Stimulated activated naive CD8-positive, alpha-beta T cell treated with anti-CD3 and anti-CD28 coated beads, Interleukin-15, Interleukin-2, amounts not matched to agents 100 ng/mL and 50 ng/mL, for 24 hours (primary cell): ENCODE measurements around the gene MIB1.
"Not testable (repeated sequence)": the region's sequence is repeated elsewhere in the genome, so short reads cannot be mapped to it uniquely, and the experiment has no call there.

Experiments
- H3K27ac Mint-ChIP-seq: one replicate; pipeline ENCODE4 v1.8.0; 2021; ENCODE audit warnings: mild to moderate bottlenecking, mixed read lengths
- H3K27me3 Mint-ChIP-seq: one replicate; pipeline ENCODE4 v1.8.0; 2021; ENCODE audit warnings: mixed read lengths
- H3K36me3 Mint-ChIP-seq: one replicate; pipeline ENCODE4 v1.8.0; 2021; ENCODE audit warnings: low read depth, mixed read lengths
- H3K4me1 Mint-ChIP-seq: one replicate; pipeline ENCODE4 v1.8.0; 2021; ENCODE audit warnings: low read depth, mixed read lengths
- H3K4me3 Mint-ChIP-seq: one replicate; pipeline ENCODE4 v1.8.0; 2021; ENCODE audit warnings: mild to moderate bottlenecking, mixed read lengths
- H3K9me3 Mint-ChIP-seq: one replicate; pipeline ENCODE4 v1.8.0; 2021; ENCODE audit warnings: mixed read lengths

The MIB1 gene

GRCh38 chr18:21762181-21762772, 21.7 kb downstream of the MIB1 start:
- H3K4me1 Mint-ChIP-seq: peaks cover 10% of the 10 kb centered on the region
- no peak overlapping the region for H3K4me3 Mint-ChIP-seq
- no peaks in the 10 kb centered on the region for H3K27me3 Mint-ChIP-seq
- peaks cover 4% of the 10 kb centered on the region for H3K9me3 Mint-ChIP-seq
- peaks cover 19% of the 10 kb centered on the region for H3K36me3 Mint-ChIP-seq
- no peak overlapping the region for H3K27ac Mint-ChIP-seq

- peaks cover 4% of the 10 kb centered on the region for H3K9me3 Mint-ChIP-seq
- peaks cover 31% of the 10 kb centered on the region for H3K36me3 Mint-ChIP-seq
- H3K27ac Mint-ChIP-seq: no peak overlapping the region
- H3K4me1 Mint-ChIP-seq: peaks cover 10% of the 10 kb centered on the region
- no peaks in the 10 kb centered on the region for H3K27me3 Mint-ChIP-seq
- no peak overlapping the region for H3K4me3 Mint-ChIP-seq
Observed at GRCh38 chr18:21763846-21764646, 23.5 kb downstream of the MIB1 start.

GRCh38 chr18:21769206-21769605, 28.6 kb downstream of the MIB1 start:
- H3K27ac Mint-ChIP-seq: no peak overlapping the region
- peaks cover 55% of the 10 kb centered on the region for H3K36me3 Mint-ChIP-seq
- H3K4me3 Mint-ChIP-seq: no peak overlapping the region
- no peaks in the 10 kb centered on the region for H3K27me3 Mint-ChIP-seq
- H3K4me1 Mint-ChIP-seq: no peaks in the 10 kb centered on the region
- H3K9me3 Mint-ChIP-seq: peaks cover 4% of the 10 kb centered on the region

- no peak overlapping the region for H3K4me3 Mint-ChIP-seq
- no peaks in the 10 kb centered on the region for H3K4me1 Mint-ChIP-seq
- no peaks in the 10 kb centered on the region for H3K9me3 Mint-ChIP-seq
- H3K27me3 Mint-ChIP-seq: no peaks in the 10 kb centered on the region
- H3K27ac Mint-ChIP-seq: no peak overlapping the region
- peaks cover 23% of the 10 kb centered on the region for H3K36me3 Mint-ChIP-seq
Observed at GRCh38 chr18:21774722-21775121, 34.1 kb downstream of the MIB1 start.

- Mint-ChIP-seq H3K4me3 (no peak overlapping the region), H3K36me3 (peaks cover 35% of the 10 kb centered on the region), H3K9me3 (no peaks in the 10 kb centered on the region), H3K27ac (no peak overlapping the region), H3K27me3 (no peaks in the 10 kb centered on the region), H3K4me1 (no peaks in the 10 kb centered on the region)
Observed at GRCh38 chr18:21777814-21778213, 37.2 kb downstream of the MIB1 start.

- peaks cover 71% of the 10 kb centered on the region for H3K36me3 Mint-ChIP-seq
- H3K4me1 Mint-ChIP-seq: no peaks in the 10 kb centered on the region
- H3K27ac Mint-ChIP-seq: no peak overlapping the region
- H3K27me3 Mint-ChIP-seq: no peaks in the 10 kb centered on the region
- H3K9me3 Mint-ChIP-seq: peaks cover 16% of the 10 kb centered on the region
- no peak overlapping the region for H3K4me3 Mint-ChIP-seq
Observed at GRCh38 chr18:21786526-21786925, 45.9 kb downstream of the MIB1 start.

GRCh38 chr18:21796089-21796488, 55.5 kb downstream of the MIB1 start:
- not testable (repeated sequence) for H3K27me3 Mint-ChIP-seq, H3K4me3 Mint-ChIP-seq, H3K4me1 Mint-ChIP-seq, H3K9me3 Mint-ChIP-seq, H3K27ac Mint-ChIP-seq
- H3K36me3 Mint-ChIP-seq: peaks cover 49% of the 10 kb centered on the region

GRCh38 chr18:21798126-21798525, 57.5 kb downstream of the MIB1 start:
- H3K36me3 Mint-ChIP-seq: peaks cover 54% of the 10 kb centered on the region
- no peak overlapping the region for H3K4me3 Mint-ChIP-seq
- no peaks in the 10 kb centered on the region for H3K4me1 Mint-ChIP-seq
- no peaks in the 10 kb centered on the region for H3K9me3 Mint-ChIP-seq
- no peaks in the 10 kb centered on the region for H3K27me3 Mint-ChIP-seq
- no peak overlapping the region for H3K27ac Mint-ChIP-seq

GRCh38 chr18:21799721-21800120, 59.1 kb downstream of the MIB1 start:
- H3K36me3 Mint-ChIP-seq: peaks cover 66% of the 10 kb centered on the region
- no peaks in the 10 kb centered on the region for H3K9me3 Mint-ChIP-seq
- no peak overlapping the region for H3K4me3 Mint-ChIP-seq
- H3K4me1 Mint-ChIP-seq: no peaks in the 10 kb centered on the region
- H3K27ac Mint-ChIP-seq: no peak overlapping the region
- H3K27me3 Mint-ChIP-seq: no peaks in the 10 kb centered on the region

GRCh38 chr18:21803495-21803894, 62.9 kb downstream of the MIB1 start:
- H3K4me3 Mint-ChIP-seq: no peak overlapping the region
- H3K4me1 Mint-ChIP-seq: no peaks in the 10 kb centered on the region
- H3K9me3 Mint-ChIP-seq: peaks cover 1% of the 10 kb centered on the region
- peaks cover 60% of the 10 kb centered on the region for H3K36me3 Mint-ChIP-seq
- no peaks in the 10 kb centered on the region for H3K27me3 Mint-ChIP-seq
- no peak overlapping the region for H3K27ac Mint-ChIP-seq

GRCh38 chr18:21805771-21806366, 65.3 kb downstream of the MIB1 start:
- Mint-ChIP-seq H3K27me3 (no peaks in the 10 kb centered on the region), H3K27ac (no peak overlapping the region), H3K36me3 (peaks cover 70% of the 10 kb centered on the region)

GRCh38 chr18:21808185-21808584, 67.6 kb downstream of the MIB1 start:
- peaks cover 4% of the 10 kb centered on the region for H3K4me1 Mint-ChIP-seq
- H3K27ac Mint-ChIP-seq: no peak overlapping the region
- no peak overlapping the region for H3K4me3 Mint-ChIP-seq
- peaks cover 53% of the 10 kb centered on the region for H3K36me3 Mint-ChIP-seq
- peaks cover 12% of the 10 kb centered on the region for H3K9me3 Mint-ChIP-seq
- H3K27me3 Mint-ChIP-seq: no peaks in the 10 kb centered on the region

More at GRCh38 chr18:21805771-21806366, 65.3 kb downstream of the MIB1 start:
- Mint-ChIP-seq H3K4me3 (no peak overlapping the region), H3K4me1 (no peaks in the 10 kb centered on the region), H3K9me3 (peaks cover 12% of the 10 kb centered on the region)

GRCh38 chr18:21809725-21810124, 69.1 kb downstream of the MIB1 start:
- Mint-ChIP-seq H3K4me3 (no peak overlapping the region), H3K27me3 (no peaks in the 10 kb centered on the region), H3K27ac (no peak overlapping the region), H3K4me1 (peaks cover 4% of the 10 kb centered on the region), H3K9me3 (peaks cover 12% of the 10 kb centered on the region), H3K36me3 (peaks cover 50% of the 10 kb centered on the region)

- H3K36me3 Mint-ChIP-seq: peaks cover 57% of the 10 kb centered on the region
- no peaks in the 10 kb centered on the region for H3K27me3 Mint-ChIP-seq
- no peak overlapping the region for H3K27ac Mint-ChIP-seq
Observed at GRCh38 chr18:21815101-21815500, 74.5 kb downstream of the MIB1 start.

GRCh38 chr18:21820033-21820810, 79.6 kb downstream of the MIB1 start:
- H3K36me3 Mint-ChIP-seq: peaks cover 48% of the 10 kb centered on the region

More at GRCh38 chr18:21815101-21815500, 74.5 kb downstream of the MIB1 start:
- Mint-ChIP-seq H3K4me1 (peaks cover 4% of the 10 kb centered on the region), H3K4me3 (no peak overlapping the region), H3K9me3 (peaks cover 3% of the 10 kb centered on the region)

More at GRCh38 chr18:21820033-21820810, 79.6 kb downstream of the MIB1 start:
- Mint-ChIP-seq H3K27ac (no peak overlapping the region), H3K4me1 (no peaks in the 10 kb centered on the region), H3K4me3 (no peak overlapping the region), H3K27me3 (no peaks in the 10 kb centered on the region), H3K9me3 (no peaks in the 10 kb centered on the region)
